KG1 (cell line): ENCODE data around the gene LAD1.

Experiments
- DNase-seq: peaks from one replicate; lab custom pipeline; 2025; lab: John Stamatoyannopoulos, UW

The LAD1 gene

GRCh38 chr1:201391651-201392511, 7.2 kb downstream of the LAD1 start:
- no peak for DNase-seq

- DNase-seq = no peak
Observed at GRCh38 chr1:201391225-201391624, 7.9 kb downstream of the LAD1 start.

- DNase-seq = no peak
Observed at GRCh38 chr1:201389051-201389450, 10.1 kb downstream of the LAD1 start.

GRCh38 chr1:201386208-201386607, 12.9 kb downstream of the LAD1 start:
- DNase-seq = no peak

- DNase-seq = no peak
Observed at GRCh38 chr1:201385299-201385891, 13.7 kb downstream of the LAD1 start.

- no peak for DNase-seq
Observed at GRCh38 chr1:201384406-201384782, 14.7 kb downstream of the LAD1 start.

- DNase-seq = no peak
Observed at GRCh38 chr1:201383647-201384405, 15.3 kb downstream of the LAD1 start.

GRCh38 chr1:201381130-201381529, 18.0 kb downstream of the LAD1 start:
- DNase-seq = no peak

- DNase-seq = no peak
Observed at GRCh38 chr1:201379733-201380242, 19.3 kb downstream of the LAD1 start.

GRCh38 chr1:201378804-201379203, 20.3 kb downstream of the LAD1 start:
- DNase-seq = no peak

GRCh38 chr1:201377611-201378092, 21.5 kb downstream of the LAD1 start, which contains the start of gene TNNT2:
TNNT2 (minus strand) TSS chr1:201377680; CDS start chr1:201373254, 4,426 bp downstream.
- DNase-seq = no peak

- no peak for DNase-seq
Observed at GRCh38 chr1:201376464-201377374, 22.4 kb downstream of the LAD1 start.

- DNase-seq = no peak
Observed at GRCh38 chr1:201376107-201376463, 23.0 kb downstream of the LAD1 start.

GRCh38 chr1:201375169-201375568, 24.0 kb downstream of the LAD1 start:
- no peak for DNase-seq

GRCh38 chr1:201374364-201374763, 24.8 kb downstream of the LAD1 start:
- no peak for DNase-seq

- no peak for DNase-seq
Observed at GRCh38 chr1:201371792-201372191, 27.3 kb downstream of the LAD1 start.

- no peak for DNase-seq
Observed at GRCh38 chr1:201371276-201371675, 27.8 kb downstream of the LAD1 start.

GRCh38 chr1:201370500-201370899, 28.6 kb downstream of the LAD1 start:
- no peak for DNase-seq

GRCh38 chr1:201369209-201369608, 29.9 kb downstream of the LAD1 start:
- no peak for DNase-seq

GRCh38 chr1:201366696-201367095, 32.4 kb downstream of the LAD1 start:
- DNase-seq = no peak

- no peak for DNase-seq
Observed at GRCh38 chr1:201365251-201365650, 33.9 kb downstream of the LAD1 start.

- no peak for DNase-seq
Observed at GRCh38 chr1:201364808-201365105, 34.4 kb downstream of the LAD1 start.
